GM18505 (cell line): ENCODE data around the gene LTK.

Experiments used
- ATAC-seq: cut with Tn5 transposase; IDR thresholded peaks from one replicate; pipeline ENCODE4 v1.9.1; 2021; ENCODE audit not compliant: unreplicated experiment
- POLR2A ChIP-seq: IDR thresholded peaks from 4 replicates; pipeline ENCODE4 v1.6.1; 2011; ENCODE audit warnings: borderline replicate concordance; ENCODE audit not compliant: insufficient read depth, insufficient read length; ENCODE audit errors: extremely low read depth

Gene LTK

GRCh38 chr15:41513506-41514227 lies at the start of gene LTK:
Gene LTK, minus strand, starts transcription at chr15:41513827. Its CDS starts 118 bp downstream, at chr15:41513709.
- no peak for ATAC-seq

GRCh38 chr15:41562784-41563198 lies 49.2 kb upstream of the LTK start:
- no peak for TF ChIP-seq POLR2A
- ATAC-seq = no peak

More at GRCh38 chr15:41513506-41514227, at the start of gene LTK:
- TF ChIP-seq POLR2A = no peak

GRCh38 chr15:41562244-41562643 lies 48.6 kb upstream of the LTK start:
- ATAC-seq = no peak
- no peak for TF ChIP-seq POLR2A

DNA sequence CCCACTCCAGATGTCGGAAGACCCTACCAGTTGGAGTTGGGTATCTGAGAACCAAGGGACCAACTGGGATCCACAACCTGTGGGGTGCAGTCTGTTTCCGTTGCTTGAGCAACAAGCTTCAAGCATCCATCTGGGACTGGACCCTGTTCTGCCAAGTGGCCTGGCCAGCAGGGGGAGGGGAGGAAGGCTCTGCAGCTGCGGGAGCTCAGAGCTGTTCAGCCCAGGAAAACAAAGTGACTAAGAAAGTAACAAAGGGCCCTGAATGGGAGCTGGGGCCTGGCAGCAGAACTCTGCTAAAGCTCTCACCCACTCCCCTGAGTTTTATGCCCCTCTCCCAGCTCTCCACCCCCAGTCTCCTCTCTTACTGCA lies 48.1 kb upstream of the LTK start:
- no peak for TF ChIP-seq POLR2A
- no peak for ATAC-seq

- no peak for TF ChIP-seq POLR2A
- ATAC-seq = no peak
These were observed 47.6 kb upstream of the LTK start for GRCh38 chr15:41561104-41561776.

DNA sequence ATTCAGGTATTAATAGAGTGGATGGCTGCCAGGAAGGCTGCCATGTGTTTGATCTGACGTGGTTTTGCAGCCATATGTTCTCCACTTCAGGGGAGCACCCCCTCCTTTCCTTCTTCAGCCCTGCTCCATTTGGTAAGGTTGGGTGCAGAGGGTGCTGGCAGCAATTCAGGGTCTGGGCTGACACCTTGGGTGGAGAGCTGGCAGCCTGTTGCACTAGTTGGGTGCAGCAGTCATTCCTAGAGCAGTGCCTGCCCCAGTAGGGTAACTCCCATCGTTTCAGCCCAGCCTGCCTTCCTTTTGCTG lies 46.9 kb upstream of the LTK start:
- no peak for ATAC-seq
- TF ChIP-seq POLR2A = no peak

GRCh38 chr15:41559239-41559782 lies 45.7 kb upstream of the LTK start:
- ATAC-seq = no peak

DNA sequence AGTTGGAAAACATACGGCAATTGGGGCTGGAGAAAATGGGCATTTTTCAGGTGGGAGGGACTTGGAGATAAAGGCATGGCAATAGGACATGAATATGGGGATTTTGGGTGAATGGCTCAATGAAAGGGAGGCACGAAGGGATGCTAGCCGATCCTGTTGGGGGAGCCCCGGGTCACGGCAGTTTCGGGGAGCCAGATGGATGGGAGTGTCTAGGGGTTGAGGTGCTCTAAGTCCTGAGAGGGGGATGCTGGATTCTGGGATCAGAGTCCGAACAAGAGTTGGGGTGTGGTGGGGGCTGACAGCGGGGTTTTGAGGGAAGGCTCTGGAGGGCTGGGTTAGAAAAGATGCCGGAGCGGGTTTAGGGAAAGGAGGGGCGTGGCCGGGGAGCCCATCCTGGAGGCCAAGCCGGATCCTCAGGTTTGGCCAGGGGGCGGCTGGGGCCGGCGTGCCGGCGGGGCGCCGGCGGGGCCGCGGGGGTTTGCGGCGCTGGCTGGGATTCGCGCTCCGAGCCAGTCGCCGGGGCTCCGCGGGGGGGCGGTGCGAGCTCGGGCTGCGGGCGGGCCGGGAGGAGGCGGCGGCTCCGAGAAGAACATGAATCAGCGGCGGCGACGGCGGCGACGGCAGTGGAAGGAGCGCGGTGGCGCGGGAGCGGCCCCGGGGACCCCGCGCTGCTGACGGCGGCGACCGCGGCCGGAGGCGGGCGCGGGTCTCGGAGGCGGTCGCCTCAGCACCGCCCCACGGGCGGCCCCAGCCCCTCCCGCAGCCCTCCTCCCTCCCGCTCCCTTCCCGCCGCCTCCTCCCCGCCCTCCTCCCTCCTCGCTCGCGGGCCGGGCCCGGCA lies 45.0 kb upstream of the LTK start, which contains the start of gene TYRO3:
Gene TYRO3, plus strand, starts transcription at position 813 of the 839 bp plus-strand sequence. CDS start 46 bp downstream, outside the sequence.
- ATAC-seq = no peak
- TF ChIP-seq POLR2A = no peak

More at GRCh38 chr15:41559239-41559782, 45.7 kb upstream of the LTK start:
- no peak for TF ChIP-seq POLR2A

DNA sequence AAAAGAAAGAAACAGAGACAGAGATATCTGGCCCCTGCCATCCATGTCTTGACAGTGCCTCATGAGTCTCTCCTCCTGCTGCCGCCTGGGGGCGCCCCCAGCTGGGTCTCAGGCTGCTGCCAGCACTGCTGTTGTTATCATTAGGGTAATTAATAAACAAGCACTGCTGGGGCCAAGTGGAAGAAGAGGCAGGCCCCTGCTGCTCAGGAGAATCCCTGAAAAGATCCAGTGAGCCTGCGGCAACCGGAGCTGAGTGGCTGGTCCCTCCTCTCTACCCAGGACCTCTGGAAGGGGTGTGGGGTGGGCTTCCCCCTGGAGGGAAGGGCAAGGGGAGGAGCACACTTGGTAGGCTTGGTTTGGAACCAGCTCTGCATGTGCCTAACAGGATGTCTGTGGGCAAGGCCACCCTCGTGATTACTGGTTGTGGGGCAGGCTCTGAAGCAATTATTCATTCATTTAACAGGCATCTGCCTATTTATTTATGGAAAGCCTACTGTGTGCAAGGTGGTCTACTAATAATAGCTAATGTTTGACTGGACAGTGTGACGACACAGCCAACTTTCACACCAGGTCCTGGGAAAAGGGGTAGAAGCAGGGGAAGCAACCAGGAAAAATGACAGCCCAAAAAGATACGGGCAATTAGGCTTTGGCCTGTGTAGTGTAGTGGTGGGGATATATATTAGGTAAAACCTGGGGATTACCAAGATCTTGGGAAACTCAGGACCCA lies 44.2 kb upstream of the LTK start:
- TF ChIP-seq POLR2A = no peak
- no peak for ATAC-seq

GRCh38 chr15:41556677-41557076 lies 43.0 kb upstream of the LTK start:
- no peak for ATAC-seq
- no peak for TF ChIP-seq POLR2A

GRCh38 chr15:41554915-41555314 lies 41.3 kb upstream of the LTK start:
- ATAC-seq = no peak
- TF ChIP-seq POLR2A = no peak

DNA sequence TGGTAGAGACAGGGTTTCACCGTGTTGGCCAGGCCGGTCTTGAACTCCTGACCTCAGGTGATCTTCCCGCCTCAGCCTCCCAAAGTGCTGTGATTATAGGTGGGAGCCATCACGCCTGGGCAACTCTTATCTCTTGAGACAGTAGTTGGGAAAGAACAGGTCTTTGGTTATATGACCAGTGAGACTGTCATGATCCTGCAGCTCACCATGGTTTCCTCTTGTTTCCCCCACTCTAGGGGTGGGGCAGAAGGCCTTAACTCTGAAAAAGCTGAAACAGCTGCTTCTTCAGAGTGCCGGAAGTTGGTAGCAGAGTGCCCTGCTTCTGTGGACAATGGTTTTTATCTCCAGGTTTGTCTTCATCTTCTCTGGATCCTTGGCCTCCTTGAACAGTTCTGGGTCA lies 40.7 kb upstream of the LTK start:
- no peak for ATAC-seq
- TF ChIP-seq POLR2A = no peak

DNA sequence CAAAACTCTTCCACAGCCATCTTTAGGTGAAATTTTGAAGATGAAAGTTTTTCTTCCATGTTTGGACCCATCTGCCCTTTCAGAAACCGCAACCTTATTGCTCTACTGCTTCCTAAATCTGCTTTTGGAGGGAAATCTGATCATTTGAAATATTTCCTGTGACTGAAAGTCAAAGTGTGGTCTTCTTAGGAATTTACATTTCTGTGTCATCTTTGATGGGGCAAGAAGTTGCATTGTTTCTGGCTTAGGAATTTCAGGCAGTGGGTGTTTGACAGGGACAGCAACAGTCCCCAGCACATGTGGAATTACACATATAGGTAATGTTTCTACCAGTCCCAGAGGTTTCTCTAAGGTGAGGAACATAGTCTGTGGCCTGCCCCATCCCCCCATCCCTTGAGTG lies 40.1 kb upstream of the LTK start:
- TF ChIP-seq POLR2A = no peak
- ATAC-seq = no peak
